Measurements from ENCODE around the gene ASPN.
"Not testable (repeated sequence)": the region's sequence is repeated elsewhere in the genome, so short reads cannot be mapped to it uniquely, and the experiment has no call there.

The ASPN gene

DNA sequence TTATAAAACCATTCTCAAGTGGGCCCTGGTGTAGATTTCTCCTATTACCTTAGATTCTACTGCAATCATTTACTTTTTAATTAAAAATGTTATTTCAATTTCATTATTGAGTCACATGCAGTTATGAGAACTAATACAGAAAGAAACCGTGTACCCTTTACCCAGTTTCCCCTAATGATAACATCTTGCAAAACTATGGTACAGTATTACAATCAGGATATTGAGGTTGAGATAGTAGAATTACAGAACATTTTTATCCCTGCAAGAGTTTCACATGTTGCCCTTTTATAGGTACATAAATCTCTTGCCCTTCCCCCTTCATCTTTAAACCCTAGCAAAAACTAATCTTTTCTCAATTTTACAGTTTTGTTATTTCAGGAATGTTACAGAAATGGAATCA, 47.0 kb downstream of the ASPN start:
- no peaks in the 10 kb centered on the region for H3K9me3 ChIP-seq (ENCODE audit: control insufficient read depth, insufficient read depth, low read length)

DNA sequence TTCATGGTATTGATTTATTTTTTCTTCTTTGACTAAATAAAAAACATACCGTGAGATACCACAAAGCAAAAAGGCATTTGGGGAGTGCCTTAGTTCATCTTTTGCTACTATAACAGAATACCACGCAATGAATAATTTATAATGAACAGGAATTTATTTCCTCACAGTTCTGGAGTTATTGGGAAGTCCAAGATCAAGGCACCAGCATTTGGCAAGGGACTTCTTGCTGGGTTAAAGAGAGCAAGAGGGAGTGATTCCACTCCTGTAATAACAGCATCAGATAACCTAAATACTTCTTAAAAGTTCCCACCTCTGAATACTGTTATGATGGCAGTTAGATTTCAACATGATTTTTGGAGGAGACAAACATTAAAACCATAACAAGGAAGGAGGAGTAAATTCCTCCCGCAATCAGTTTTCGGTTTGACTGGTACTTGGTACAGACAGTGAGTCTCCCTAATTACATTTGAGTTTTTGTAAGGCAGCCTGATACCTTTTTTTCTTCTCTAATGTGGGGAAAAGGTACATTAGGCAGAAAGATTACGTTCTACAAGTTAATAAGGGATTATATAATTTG, 49.2 kb downstream of the ASPN start:
- Histone ChIP-seq H3K9me3 (ENCODE audit: control insufficient read depth, insufficient read depth, low read length) (no peaks in the 10 kb centered on the region), H3K9ac (ENCODE audit: low read depth, low read length) (no peak overlapping the region), H3K27ac (ENCODE audit: low read depth, low read length) (no peak overlapping the region), H3K36me3 (ENCODE audit: control insufficient read depth, insufficient read depth, low read length) (no peaks in the 10 kb centered on the region), H3K27me3 (ENCODE audit: control insufficient read depth, insufficient read depth, low read length) (no peaks in the 10 kb centered on the region), H3K4me1 (ENCODE audit: control insufficient read depth, insufficient read depth, low read length) (no peaks in the 10 kb centered on the region), H3K4me3 (ENCODE audit: low read depth, low read length) (no peak overlapping the region)

More for the DNA sequence above, 47.0 kb downstream of the ASPN start:
- no peaks in the 10 kb centered on the region for H3K4me1 ChIP-seq (ENCODE audit: control insufficient read depth, insufficient read depth, low read length)
- H3K9ac ChIP-seq (ENCODE audit: low read depth, low read length), result no peak overlapping the region
- H3K27ac ChIP-seq (ENCODE audit: low read depth, low read length), result no peak overlapping the region
- no peak overlapping the region for H3K4me3 ChIP-seq (ENCODE audit: low read depth, low read length)
- no peaks in the 10 kb centered on the region for H3K36me3 ChIP-seq (ENCODE audit: control insufficient read depth, insufficient read depth, low read length)
- no peaks in the 10 kb centered on the region for H3K27me3 ChIP-seq (ENCODE audit: control insufficient read depth, insufficient read depth, low read length)

DNA sequence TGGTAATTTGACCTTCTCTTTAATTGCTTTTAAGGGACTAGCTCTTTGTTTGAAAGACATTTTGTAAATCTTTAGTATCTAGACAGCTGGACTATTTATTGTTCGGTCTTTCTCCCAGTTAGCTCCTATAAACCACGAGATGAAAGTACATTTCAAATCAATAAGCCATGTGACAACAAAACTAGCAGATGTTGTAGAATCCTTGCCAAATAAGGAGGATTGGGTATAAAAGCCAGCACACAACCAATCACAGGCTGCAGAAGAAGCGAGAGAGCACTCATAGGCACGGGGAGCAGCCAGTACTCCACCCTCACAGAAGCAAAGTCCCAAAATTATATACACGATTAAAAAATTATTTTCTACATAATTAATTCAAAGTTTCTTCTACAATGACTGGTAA, 50.0 kb downstream of the ASPN start:
- Histone ChIP-seq H3K36me3 (ENCODE audit: control insufficient read depth, insufficient read depth, low read length) (no peaks in the 10 kb centered on the region), H3K4me1 (ENCODE audit: control insufficient read depth, insufficient read depth, low read length) (no peaks in the 10 kb centered on the region), H3K27ac (ENCODE audit: low read depth, low read length) (no peak overlapping the region), H3K27me3 (ENCODE audit: control insufficient read depth, insufficient read depth, low read length) (no peaks in the 10 kb centered on the region), H3K9me3 (ENCODE audit: control insufficient read depth, insufficient read depth, low read length) (no peaks in the 10 kb centered on the region), H3K4me3 (ENCODE audit: low read depth, low read length) (no peak overlapping the region), H3K9ac (ENCODE audit: low read depth, low read length) (no peak overlapping the region)

DNA sequence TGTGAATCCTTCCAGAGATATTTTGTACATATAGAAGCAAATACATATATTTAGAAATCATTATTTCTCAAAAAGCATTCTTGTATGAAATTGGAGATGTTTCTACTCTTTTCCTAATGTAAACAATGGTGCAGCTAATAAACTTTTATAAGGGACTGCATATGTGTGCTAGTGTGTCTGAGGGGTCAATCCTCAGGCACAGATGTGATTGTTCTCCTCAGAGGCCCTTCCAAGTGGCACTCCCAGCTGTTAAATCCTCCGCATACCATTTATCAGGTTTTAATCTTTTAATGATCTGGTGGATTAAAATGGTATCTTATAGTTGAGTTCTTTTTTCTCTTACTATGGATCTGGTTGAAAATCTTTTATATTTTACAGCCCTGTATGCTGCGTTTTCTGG, 52.5 kb downstream of the ASPN start:
- Histone ChIP-seq H3K36me3 (ENCODE audit: control insufficient read depth, insufficient read depth, low read length) (no peaks in the 10 kb centered on the region), H3K9me3 (ENCODE audit: control insufficient read depth, insufficient read depth, low read length) (no peaks in the 10 kb centered on the region), H3K4me3 (ENCODE audit: low read depth, low read length) (no peak overlapping the region), H3K4me1 (ENCODE audit: control insufficient read depth, insufficient read depth, low read length) (no peaks in the 10 kb centered on the region), H3K9ac (ENCODE audit: low read depth, low read length) (no peak overlapping the region), H3K27me3 (ENCODE audit: control insufficient read depth, insufficient read depth, low read length) (no peaks in the 10 kb centered on the region), H3K27ac (ENCODE audit: low read depth, low read length) (no peak overlapping the region)

DNA sequence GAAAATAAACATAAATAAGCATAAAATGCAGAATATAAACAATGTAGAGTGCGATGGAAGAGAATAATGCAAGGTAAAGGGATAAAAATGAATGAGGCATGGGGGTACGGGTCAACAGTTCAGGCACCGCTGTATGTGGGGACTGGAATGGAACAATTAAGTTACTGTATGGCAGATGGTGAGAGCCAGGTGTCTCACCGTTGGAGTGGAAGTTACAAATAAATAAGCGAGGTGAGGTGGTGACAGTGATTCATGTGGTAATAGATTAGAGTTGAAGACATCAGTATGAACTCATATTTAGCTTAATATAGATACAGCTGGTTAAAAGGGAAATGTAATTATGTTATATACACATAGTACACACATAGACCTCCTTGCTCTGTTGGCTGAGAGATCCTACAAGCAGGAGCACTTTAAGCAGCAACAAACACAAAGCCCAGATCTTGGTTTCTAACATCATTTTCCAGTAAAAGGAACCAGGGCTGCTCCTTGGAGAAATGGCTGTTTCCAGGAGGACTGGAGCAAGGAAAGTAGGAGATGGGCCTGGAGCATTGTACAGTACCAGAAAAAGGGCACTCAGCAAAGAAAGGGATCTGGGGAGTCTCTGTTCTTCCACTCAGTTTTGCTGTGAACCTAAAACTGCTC, 55.7 kb downstream of the ASPN start:
- H3K4me3 ChIP-seq (ENCODE audit: low read depth, low read length), result no peak overlapping the region
- no peaks in the 10 kb centered on the region for H3K36me3 ChIP-seq (ENCODE audit: control insufficient read depth, insufficient read depth, low read length)
- H3K9ac ChIP-seq (ENCODE audit: low read depth, low read length), result no peak overlapping the region
- no peaks in the 10 kb centered on the region for H3K4me1 ChIP-seq (ENCODE audit: control insufficient read depth, insufficient read depth, low read length)
- H3K9me3 ChIP-seq (ENCODE audit: control insufficient read depth, insufficient read depth, low read length), result no peaks in the 10 kb centered on the region
- H3K27me3 ChIP-seq (ENCODE audit: control insufficient read depth, insufficient read depth, low read length), result no peaks in the 10 kb centered on the region
- no peak overlapping the region for H3K27ac ChIP-seq (ENCODE audit: low read depth, low read length)

DNA sequence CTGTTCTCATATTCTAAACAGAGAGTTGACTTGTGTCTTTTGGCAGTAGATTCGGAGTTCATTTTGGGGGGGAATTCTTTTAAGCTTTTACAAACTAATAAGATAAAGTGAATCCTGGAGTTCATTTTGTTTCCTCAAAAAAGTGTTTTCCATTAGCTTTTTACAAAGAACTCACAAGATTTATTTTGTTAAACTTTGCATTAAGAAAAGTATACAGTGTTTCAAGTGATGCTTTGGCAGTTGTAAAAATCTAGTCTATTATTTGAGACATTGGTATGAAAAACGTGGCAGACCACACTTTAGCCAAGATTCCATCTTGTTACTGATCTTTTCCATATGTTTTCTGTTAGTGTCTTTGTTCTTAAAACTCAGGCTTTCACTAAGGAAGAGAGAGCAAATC, 56.8 kb downstream of the ASPN start:
- H3K4me3 ChIP-seq (ENCODE audit: low read depth, low read length), result no peak overlapping the region
- H3K4me1 ChIP-seq (ENCODE audit: control insufficient read depth, insufficient read depth, low read length), result no peaks in the 10 kb centered on the region
- H3K36me3 ChIP-seq (ENCODE audit: control insufficient read depth, insufficient read depth, low read length), result no peaks in the 10 kb centered on the region
- H3K9ac ChIP-seq (ENCODE audit: low read depth, low read length), result no peak overlapping the region
- no peak overlapping the region for H3K27ac ChIP-seq (ENCODE audit: low read depth, low read length)
- H3K9me3 ChIP-seq (ENCODE audit: control insufficient read depth, insufficient read depth, low read length), result no peaks in the 10 kb centered on the region
- H3K27me3 ChIP-seq (ENCODE audit: control insufficient read depth, insufficient read depth, low read length), result no peaks in the 10 kb centered on the region

DNA sequence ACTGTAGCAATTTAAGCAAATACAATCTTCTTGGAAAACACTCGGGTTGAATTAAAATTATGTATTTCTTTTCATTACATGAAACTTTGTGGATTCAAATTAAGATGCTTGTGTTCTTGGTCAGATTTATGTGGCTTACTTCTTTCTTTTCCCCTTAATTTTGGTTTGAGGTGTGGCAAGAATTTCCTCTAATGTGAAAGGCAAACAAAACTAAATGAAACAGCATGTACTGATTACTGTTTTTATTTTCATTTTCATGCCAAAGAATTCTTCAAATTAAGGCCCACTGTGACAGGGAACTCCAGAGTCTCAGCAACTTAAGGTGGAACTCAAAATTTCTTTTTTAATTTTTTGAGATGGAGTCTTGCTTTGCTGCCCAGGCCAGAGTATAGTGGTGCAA, 58.0 kb downstream of the ASPN start, which contains the start of gene OMD:
Gene OMD, minus strand, starts transcription at position 132 of the 400 bp plus-strand sequence. CDS start 6,913 bp downstream, outside the sequence.
- Histone ChIP-seq H3K9me3 (ENCODE audit: control insufficient read depth, insufficient read depth, low read length) (no peaks in the 10 kb centered on the region), H3K27ac (ENCODE audit: low read depth, low read length) (no peak within 1 kb of the TSS), H3K36me3 (ENCODE audit: control insufficient read depth, insufficient read depth, low read length) (no peaks in the 10 kb centered on the region), H3K4me1 (ENCODE audit: control insufficient read depth, insufficient read depth, low read length) (no peaks in the 10 kb centered on the region), H3K27me3 (ENCODE audit: control insufficient read depth, insufficient read depth, low read length) (no peaks in the 10 kb centered on the region), H3K4me3 (ENCODE audit: low read depth, low read length) (no peak within 1 kb of the TSS), H3K9ac (ENCODE audit: low read depth, low read length) (no peak within 1 kb of the TSS)

DNA sequence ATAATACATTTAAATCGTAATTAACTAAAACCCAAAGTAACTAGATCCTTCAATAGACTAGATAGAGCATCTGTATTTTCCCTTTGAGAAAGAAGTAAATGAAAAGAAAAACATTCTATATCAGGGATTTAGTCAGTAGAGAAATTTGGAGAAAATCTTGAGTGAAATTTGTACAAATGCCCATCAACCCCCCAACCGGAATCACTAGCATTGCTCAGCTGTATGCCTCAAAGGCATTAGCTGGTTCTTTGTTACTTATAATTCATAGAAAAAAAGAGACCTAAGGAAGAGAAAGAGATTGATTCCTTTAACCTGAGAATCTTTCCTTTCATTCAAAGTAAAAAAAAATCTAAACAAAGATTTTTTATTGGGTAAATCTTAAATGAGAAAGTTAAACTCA, 58.7 kb downstream of the ASPN start:
- Histone ChIP-seq H3K9me3 (ENCODE audit: control insufficient read depth, insufficient read depth, low read length) (no peaks in the 10 kb centered on the region), H3K4me3 (ENCODE audit: low read depth, low read length) (no peak overlapping the region), H3K9ac (ENCODE audit: low read depth, low read length) (no peak overlapping the region), H3K4me1 (ENCODE audit: control insufficient read depth, insufficient read depth, low read length) (no peaks in the 10 kb centered on the region), H3K27ac (ENCODE audit: low read depth, low read length) (no peak overlapping the region), H3K36me3 (ENCODE audit: control insufficient read depth, insufficient read depth, low read length) (no peaks in the 10 kb centered on the region), H3K27me3 (ENCODE audit: control insufficient read depth, insufficient read depth, low read length) (no peaks in the 10 kb centered on the region)

DNA sequence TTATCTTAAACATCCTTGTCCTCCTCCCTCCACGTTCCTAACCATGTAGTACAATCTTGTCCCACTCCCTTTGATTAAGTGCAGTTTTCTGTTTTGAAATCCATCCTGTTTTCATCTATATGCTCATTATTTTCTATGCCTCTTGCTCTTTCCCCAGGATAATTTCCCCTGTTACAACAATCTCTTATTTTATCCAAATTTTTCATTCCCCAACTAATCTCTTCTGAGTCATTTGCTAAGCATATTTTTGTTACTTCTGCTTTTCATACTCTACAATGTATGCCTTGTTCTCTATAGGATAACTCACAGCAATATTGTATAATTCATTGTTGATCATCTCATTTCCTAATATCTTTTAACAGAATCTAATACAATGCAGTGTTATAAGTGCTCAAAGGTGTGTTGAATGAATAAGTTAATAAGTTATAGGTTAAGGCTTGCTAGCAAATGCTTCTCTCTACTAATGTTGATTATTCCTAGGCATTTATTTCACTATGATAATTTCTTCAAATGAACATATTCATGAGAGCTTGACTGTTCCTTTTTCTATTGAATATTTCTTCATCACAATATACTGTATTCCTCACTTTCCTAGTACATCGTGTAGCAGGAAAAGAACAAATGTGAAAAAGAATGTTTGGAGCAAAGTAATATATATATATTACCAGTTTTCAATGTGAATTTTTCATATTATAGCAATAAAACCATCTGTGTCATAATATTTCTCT, 59.5 kb downstream of the ASPN start:
- H3K27me3 ChIP-seq (ENCODE audit: control insufficient read depth, insufficient read depth, low read length), result no peaks in the 10 kb centered on the region

DNA sequence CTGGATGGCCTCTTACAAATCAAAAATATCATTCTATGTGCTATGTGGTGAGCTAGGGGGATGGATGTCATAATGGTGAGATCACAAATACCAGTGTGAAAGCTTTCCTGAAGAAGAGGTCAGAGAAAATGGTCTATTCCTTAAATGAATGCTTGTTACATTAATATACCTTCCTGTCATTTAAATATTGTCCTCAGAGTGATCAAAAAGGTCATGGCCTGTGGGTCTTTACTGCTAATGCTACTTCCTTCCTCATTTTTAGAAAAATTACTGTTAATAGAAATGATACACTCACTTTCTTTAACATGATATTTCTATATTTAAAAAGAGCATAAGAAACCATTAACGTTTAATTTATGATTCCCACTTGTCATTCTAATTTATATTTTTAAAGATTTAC, 67.7 kb downstream of the ASPN start:
- Histone ChIP-seq H3K27me3 (ENCODE audit: control insufficient read depth, insufficient read depth, low read length) (no peaks in the 10 kb centered on the region), H3K27ac (ENCODE audit: low read depth, low read length) (no peak overlapping the region), H3K9me3 (ENCODE audit: control insufficient read depth, insufficient read depth, low read length) (no peaks in the 10 kb centered on the region), H3K9ac (ENCODE audit: low read depth, low read length) (no peak overlapping the region), H3K36me3 (ENCODE audit: control insufficient read depth, insufficient read depth, low read length) (no peaks in the 10 kb centered on the region), H3K4me3 (ENCODE audit: low read depth, low read length) (no peak overlapping the region), H3K4me1 (ENCODE audit: control insufficient read depth, insufficient read depth, low read length) (peaks cover 4% of the 10 kb centered on the region; the same call in 1 of the 2 replicates)

More for the DNA sequence above, 59.5 kb downstream of the ASPN start:
- no peak overlapping the region for H3K9ac ChIP-seq (ENCODE audit: low read depth, low read length)
- no peaks in the 10 kb centered on the region for H3K9me3 ChIP-seq (ENCODE audit: control insufficient read depth, insufficient read depth, low read length)
- H3K36me3 ChIP-seq (ENCODE audit: control insufficient read depth, insufficient read depth, low read length), result no peaks in the 10 kb centered on the region
- H3K4me1 ChIP-seq (ENCODE audit: control insufficient read depth, insufficient read depth, low read length), result no peaks in the 10 kb centered on the region
- no peak overlapping the region for H3K4me3 ChIP-seq (ENCODE audit: low read depth, low read length)
- no peak overlapping the region for H3K27ac ChIP-seq (ENCODE audit: low read depth, low read length)

DNA sequence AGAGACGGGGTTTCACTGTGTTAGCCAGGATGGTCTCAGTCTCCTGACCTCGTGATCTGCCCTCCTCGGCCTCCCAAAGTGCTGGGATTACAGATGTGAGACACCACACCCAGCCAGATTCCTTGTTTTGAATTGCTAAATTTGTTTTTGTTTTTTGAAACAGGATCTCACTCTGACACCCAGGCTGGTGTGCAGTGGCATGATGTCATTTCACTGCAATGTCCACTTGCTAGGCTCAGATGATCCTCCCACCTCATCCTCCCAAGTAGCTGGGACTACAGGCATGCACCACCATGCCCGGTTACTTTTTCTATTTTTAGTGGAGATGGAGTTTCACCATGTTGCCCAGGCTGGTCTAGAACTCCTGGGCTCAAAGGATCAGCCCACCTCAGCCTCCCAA, 71.1 kb downstream of the ASPN start:
- not testable (repeated sequence) for H3K4me1 ChIP-seq (ENCODE audit: control insufficient read depth, insufficient read depth, low read length); H3K9me3 ChIP-seq (ENCODE audit: control insufficient read depth, insufficient read depth, low read length); H3K27me3 ChIP-seq (ENCODE audit: control insufficient read depth, insufficient read depth, low read length); H3K9ac ChIP-seq (ENCODE audit: low read depth, low read length); H3K27ac ChIP-seq (ENCODE audit: low read depth, low read length); H3K36me3 ChIP-seq (ENCODE audit: control insufficient read depth, insufficient read depth, low read length); H3K4me3 ChIP-seq (ENCODE audit: low read depth, low read length)
